GM18520 (cell line): ENCODE results near the gene GNAQ.

ENCODE experiments used
- ATAC-seq: cut with Tn5 transposase; IDR thresholded peaks from one replicate; pipeline ENCODE4 v1.9.1; 2021; ENCODE audit not compliant: unreplicated experiment

Gene GNAQ

DNA sequence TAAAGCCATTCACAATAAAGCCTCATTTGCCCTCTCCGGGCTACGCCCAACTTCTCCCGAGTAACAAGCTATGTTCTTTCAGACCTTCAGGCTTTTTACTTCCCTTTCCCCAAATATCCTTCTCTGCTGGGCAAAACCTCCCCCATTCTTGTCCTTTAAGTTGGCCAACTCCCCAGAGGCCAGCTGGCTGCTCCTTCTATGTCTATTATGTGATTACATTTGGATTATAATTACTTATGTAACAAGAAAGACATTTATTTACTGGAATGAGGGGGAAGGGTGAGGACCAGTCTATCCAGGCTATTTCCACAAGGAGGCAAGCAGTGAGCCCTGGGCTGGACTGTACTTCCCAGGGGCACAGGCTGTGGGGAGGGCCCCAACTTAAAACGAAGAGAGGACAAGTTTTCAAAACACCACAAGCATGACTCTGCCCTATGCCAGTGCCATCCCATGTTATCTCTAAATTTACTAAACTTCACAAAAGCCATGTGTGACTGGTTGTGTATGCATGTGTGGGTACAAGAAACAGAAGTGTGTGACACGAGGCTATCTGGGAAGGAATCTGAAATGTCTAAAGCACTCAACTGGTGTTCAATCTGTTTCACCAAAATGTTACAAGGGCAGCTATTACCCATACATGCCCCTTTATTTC is 84.5 kb downstream of the GNAQ start:
- ATAC-seq, result no peak

GRCh38 chr9:77946296-77946695 is 85.3 kb downstream of the GNAQ start:
- ATAC-seq, result no peak

- no peak for ATAC-seq
Measured at GRCh38 chr9:77945798-77946197, 85.8 kb downstream of the GNAQ start.

DNA sequence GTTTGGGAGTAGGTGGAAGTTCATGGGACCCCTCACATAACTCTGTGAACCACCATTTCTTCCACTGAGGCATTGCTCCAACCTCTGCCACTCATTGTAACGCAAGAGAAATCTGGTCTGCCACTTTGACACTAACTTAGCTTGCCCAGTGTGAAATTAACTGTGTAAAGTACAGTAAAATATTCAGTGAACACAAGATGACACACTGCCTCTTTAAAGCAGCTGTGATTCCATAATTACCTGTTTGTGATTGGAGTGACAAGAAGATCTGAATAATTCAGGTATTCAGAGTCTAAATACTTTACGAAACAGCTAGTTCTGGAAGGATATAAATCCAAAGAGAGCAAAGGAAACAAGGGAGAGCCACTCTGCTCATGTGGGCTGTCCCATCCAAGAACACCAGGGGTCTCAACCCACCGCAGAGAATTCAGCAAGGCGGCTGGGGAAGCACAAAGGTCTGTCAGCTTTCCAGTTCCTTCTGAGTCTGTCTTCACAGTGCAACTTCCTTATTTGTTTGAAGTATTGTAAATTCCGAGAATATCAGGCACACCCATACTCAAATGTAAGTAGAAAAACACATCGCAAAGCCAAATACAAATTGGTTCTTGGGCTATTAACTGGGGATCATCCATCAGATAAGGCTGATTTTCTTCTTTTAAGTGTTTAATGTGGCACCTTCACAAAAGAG is 86.9 kb downstream of the GNAQ start:
- ATAC-seq, result no peak

GRCh38 chr9:77943057-77943456 is 88.6 kb downstream of the GNAQ start:
- ATAC-seq, result no peak

- no peak for ATAC-seq
Measured at GRCh38 chr9:77939149-77939668, 92.4 kb downstream of the GNAQ start.

- no peak for ATAC-seq
Measured at GRCh38 chr9:77938163-77938562, 93.4 kb downstream of the GNAQ start.

GRCh38 chr9:77935974-77936373 is 95.6 kb downstream of the GNAQ start:
- ATAC-seq, result no peak

GRCh38 chr9:77935211-77935610 is 96.4 kb downstream of the GNAQ start:
- ATAC-seq, result no peak

- no peak for ATAC-seq
Measured at GRCh38 chr9:77933976-77934375, 97.6 kb downstream of the GNAQ start.

GRCh38 chr9:77933019-77933418 is 98.6 kb downstream of the GNAQ start:
- no peak for ATAC-seq

DNA sequence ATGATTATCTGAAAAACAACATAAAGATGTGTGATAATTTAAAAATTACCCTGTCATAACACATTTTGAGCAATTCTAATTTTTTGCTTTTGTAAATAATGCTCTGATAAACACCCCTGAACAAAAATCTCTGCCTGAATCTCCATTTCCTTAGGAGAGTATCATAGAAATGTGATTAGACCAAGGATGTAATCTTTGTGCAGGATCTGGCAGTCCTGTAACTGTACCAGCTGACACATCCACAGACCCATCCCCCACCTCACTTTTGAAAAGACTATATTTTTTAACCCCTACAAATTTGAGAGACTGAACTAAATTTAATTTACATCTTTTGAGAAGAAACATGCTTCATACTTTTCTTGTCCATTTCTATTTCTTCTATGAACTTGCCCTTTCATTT is 101.7 kb downstream of the GNAQ start:
- no peak for ATAC-seq

DNA sequence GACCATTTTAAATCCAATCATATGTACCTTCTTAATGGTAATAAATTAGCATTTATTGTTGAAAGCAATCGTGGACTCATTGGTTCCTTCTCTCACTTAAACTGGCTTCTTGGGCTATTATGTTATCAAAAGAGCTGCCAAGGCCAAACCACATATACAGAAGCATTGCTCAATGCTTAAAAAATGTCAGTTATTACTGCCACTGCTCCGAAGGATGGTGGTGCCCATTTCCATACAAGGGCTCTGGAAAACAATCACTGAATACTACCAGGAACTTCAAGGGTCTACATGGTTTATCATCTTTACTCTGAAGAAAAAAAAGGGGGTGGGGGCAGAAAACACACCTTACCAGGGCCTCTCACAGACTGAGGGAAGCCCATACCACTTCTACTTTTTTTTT is 104.3 kb downstream of the GNAQ start:
- ATAC-seq, result no peak

GRCh38 chr9:77926371-77926878 is 105.2 kb downstream of the GNAQ start:
- ATAC-seq, result no peak

- no peak for ATAC-seq
Measured at GRCh38 chr9:77922591-77922990, 109.0 kb downstream of the GNAQ start.

DNA sequence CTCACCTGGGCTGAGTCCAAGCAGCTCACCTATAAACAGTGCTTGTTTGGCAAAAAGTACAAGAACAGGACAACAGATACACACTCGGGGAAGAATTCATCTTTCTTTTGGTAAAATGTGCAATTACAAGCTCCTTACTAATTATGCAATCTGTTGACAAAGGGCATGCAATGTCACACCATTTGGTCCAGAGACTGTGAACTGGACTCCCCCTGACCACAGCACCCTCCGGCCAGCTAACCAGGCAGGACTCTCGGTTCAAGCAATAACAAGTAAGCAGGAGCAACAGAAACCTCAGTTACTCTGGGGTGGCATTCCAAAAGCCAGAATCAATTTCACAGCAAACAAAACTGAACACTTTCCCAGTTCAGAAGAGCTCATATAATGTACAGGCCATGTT is 113.8 kb downstream of the GNAQ start:
- ATAC-seq, result no peak

GRCh38 chr9:77916820-77917219 is 114.8 kb downstream of the GNAQ start:
- ATAC-seq, result no peak

GRCh38 chr9:77916410-77916819 is 115.2 kb downstream of the GNAQ start:
- ATAC-seq, result peak; percentile 46

DNA sequence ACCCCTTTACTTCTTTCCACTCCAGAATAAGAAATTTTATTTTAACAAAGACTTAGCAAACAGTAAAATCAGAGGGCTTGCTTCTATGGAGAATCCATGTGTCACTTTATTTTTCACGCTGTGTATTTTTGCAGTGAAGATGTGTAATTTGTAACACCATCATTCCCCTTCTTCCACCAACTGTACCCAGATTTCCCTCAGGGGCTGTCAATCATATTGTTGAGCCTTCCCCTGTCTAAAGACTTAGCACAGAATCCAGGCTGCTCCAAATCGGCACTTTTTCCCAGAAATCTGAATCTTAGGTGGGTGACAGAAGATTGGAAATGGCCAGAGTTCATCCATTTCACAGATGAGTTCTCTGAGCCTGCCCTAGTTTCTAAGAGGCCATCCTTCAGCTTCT is 115.9 kb downstream of the GNAQ start:
- ATAC-seq, result no peak

DNA sequence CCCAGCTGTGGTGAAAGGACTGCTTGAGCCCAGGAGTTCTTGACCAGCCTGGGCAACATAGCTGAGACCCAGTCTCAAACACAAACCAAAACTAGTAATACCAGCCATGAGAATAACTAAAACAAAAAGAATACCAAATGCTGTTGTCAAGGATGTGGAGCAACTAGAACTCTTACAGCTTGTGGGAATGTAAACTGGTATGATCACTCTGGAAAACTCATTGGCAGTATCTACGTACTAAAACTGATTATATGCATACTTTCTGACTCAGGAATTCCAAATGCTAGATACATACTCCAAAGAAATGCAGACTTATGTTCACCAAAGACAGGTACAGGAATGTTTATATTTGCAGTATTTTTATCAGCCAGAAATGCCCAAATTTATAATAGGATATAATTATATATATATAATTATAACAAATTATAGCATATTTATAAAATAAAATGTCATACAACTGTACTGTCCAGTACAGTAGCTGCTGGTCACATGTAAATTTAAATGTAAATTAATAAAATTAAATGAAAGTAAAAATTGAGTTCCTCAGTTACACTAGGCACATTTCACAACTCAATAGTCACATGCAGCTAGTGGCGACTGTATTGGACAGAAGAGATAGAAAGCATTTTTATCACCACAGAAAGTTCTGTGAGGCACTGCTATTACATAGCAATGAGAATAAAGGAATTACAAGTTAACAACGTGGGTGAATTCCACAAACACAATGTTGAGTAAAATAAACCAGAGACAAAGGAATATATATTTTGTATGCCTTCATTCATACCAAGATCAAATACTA is 118.5 kb downstream of the GNAQ start:
- ATAC-seq, result no peak

- ATAC-seq, result no peak
Measured at GRCh38 chr9:77911928-77912327, 119.7 kb downstream of the GNAQ start.

DNA sequence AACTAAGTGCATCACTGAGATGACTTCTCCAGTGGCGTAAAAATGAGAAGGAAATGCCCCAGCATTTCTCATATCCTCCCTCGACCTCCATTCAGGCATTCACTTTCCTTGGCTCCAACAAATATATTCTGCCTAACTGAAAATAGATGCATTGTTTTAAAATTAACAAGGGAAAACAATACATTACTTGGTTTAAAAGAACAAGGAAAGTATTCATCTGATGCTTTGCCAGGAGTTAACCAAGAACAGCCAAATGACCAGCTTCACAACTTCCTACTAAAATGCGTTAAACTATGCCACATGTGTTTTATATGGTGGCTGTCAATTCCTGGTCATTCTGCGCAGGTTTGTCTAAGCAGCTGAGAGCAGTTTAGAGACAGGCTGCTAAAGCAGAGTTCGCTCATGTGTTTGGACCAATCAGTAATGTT is 121.4 kb downstream of the GNAQ start:
- ATAC-seq, result no peak
